Stimulated activated CD8-positive, alpha-beta memory T cell treated with anti-CD3 and anti-CD28 coated beads, Interleukin-4, amount 100 ng/mL, for 1 hour (primary cell): Measurements from ENCODE around the gene PRPH.
A peak's percentile ranks its signal among the peaks of the same experiment; 100 is the strongest.

Experiments
- DNase-seq, 2 donors: peaks; one replicate each; pipeline ENCODE4 v3.0.0-alpha.2; 2020; ENCODE audit warnings: low read depth in 2 of 2, low spot score in 1 of 2

The PRPH gene

GRCh38 chr12:49345051-49345824 lies 50.3 kb downstream of the PRPH start:
- DNase-seq = no peak

- no peak for DNase-seq
Measured at GRCh38 chr12:49345825-49346658, 51.1 kb downstream of the PRPH start.

GRCh38 chr12:49346659-49347310 lies 51.8 kb downstream of the PRPH start, which contains the start of gene DNAJC22:
Gene DNAJC22, plus strand, starts transcription at chr12:49346888. Its CDS starts 1,985 bp downstream, at chr12:49348873.
- no peak for DNase-seq

GRCh38 chr12:49347311-49348193 lies 52.6 kb downstream of the PRPH start:
- peak; percentile 62 to 67 for DNase-seq
